Tibial nerve (tissue), 4 donors: ENCODE results near the gene CFAP46.

Experiments
- CTCF ChIP-seq, 5 experiments: fragments of 200-600 bp in 3 of 5; fragments of 450-650 bp in 2 of 5; sonication (generic) in 3 of 5; IDR thresholded peaks; one replicate each; pipeline ENCODE4 v1.5.1; 2016 to 2019; ENCODE audit warnings: antibody characterized with exemption in 5 of 5, mild to moderate bottlenecking in 3 of 5, moderate library complexity in 2 of 5
- EP300 ChIP-seq, 2 donors: sonication (generic); formaldehyde crosslinking; IDR thresholded peaks; one replicate each; pipeline ENCODE4 v1.6.1; 2017; ENCODE audit warnings: antibody characterized with exemption in 2 of 2, mild to moderate bottlenecking in 1 of 2
- POLR2A ChIP-seq, 2 donors: fragments of 450-650 bp; IDR thresholded peaks; one replicate each; pipeline ENCODE4 v1.6.1; 2017; ENCODE audit warnings: antibody characterized with exemption in 2 of 2, mild to moderate bottlenecking in 2 of 2, moderate library complexity in 2 of 2

GRCh38 chr10:132815168-132815857 is 127.1 kb downstream of the CFAP46 start:
- TF ChIP-seq CTCF (IDR thresholded peaks at IDR 0.05) (no peak), EP300 (IDR thresholded peaks at IDR 0.05) (no peak), POLR2A (IDR thresholded peaks at IDR 0.05) (no peak)
